Thyroid gland (tissue), 4 donors: ENCODE data around the gene C11orf24.

Experiments
- CTCF ChIP-seq, 6 experiments: fragments of 200-600 bp in 3 of 6; fragments of 450-650 bp in 3 of 6; sonication (generic) in 3 of 6; IDR thresholded peaks; one replicate each; pipeline ENCODE4 v1.5.1; 2016 to 2019; ENCODE audit warnings: antibody characterized with exemption in 6 of 6, mild to moderate bottlenecking in 2 of 6, inconsistent platforms in 1 of 6, moderate library complexity in 1 of 6
- POLR2A ChIP-seq, 2 donors: fragments of 450-650 bp; IDR thresholded peaks; one replicate each; pipeline ENCODE4 v1.6.1; 2017; ENCODE audit warnings: antibody characterized with exemption in 2 of 2, mild to moderate bottlenecking in 2 of 2, moderate library complexity in 1 of 2

- no peak for TF ChIP-seq CTCF (IDR thresholded peaks at IDR 0.05)
- no peak for TF ChIP-seq POLR2A (IDR thresholded peaks at IDR 0.05)
These were observed 30.5 kb upstream of the C11orf24 start for GRCh38 chr11:68302256-68302655.
